A673 (cell line): ENCODE data around the gene RGS3. TPM values are rescaled to one million over a fixed set of nuclear protein-coding genes. Genes with fewer than 3 reads are reported as not detected.

Experiments used
- BruUV-seq: library from RNA; stranded (reverse); fragments of 400-500 nt; replicated peaks from 2 replicates; lab custom pipeline; 2021; lab: Mats Ljungman, UMichigan
- CTCF ChIA-PET: fragments of 300-600 bp; sonication (Branson Sonifier 250); formaldehyde crosslinking; loops from one replicate; lab custom pipeline; 2022; ENCODE audit warnings: antibody characterized with exemption; lab: Charles Lee
- POLR2A ChIA-PET: fragments of 300-600 bp; sonication (Branson Sonifier 250); formaldehyde crosslinking; loops from one replicate; lab custom pipeline; 2022; ENCODE audit warnings: antibody characterized with exemption; ENCODE audit not compliant: low non-redundant PET; lab: Charles Lee
- DNase-seq: peaks from one replicate; pipeline ENCODE4 v3.0.0-alpha.2; 2015; ENCODE audit warnings: low spot score
- H3K27ac ChIP-seq: fragments of 200-600 bp; sonication (generic); 2 replicates; pipeline ENCODE4 v1.5.1; 2016; ENCODE audit warnings: mixed run types, low read depth, mild to moderate bottlenecking, mixed read lengths, antibody characterized with exemption, low read length; ENCODE audit not compliant: poor library complexity, severe bottlenecking
- H3K27me3 ChIP-seq: fragments of 200-600 bp; sonication (generic); replicated peaks from 2 replicates; pipeline ENCODE4 v1.6.1; 2017; ENCODE audit warnings: mixed run types, low read depth, mild to moderate bottlenecking, mixed read lengths, antibody characterized with exemption, low read length; ENCODE audit not compliant: insufficient read depth, poor library complexity
- H3K36me3 ChIP-seq: fragments of 200-600 bp; sonication (generic); 2 replicates; pipeline ENCODE4 v1.6.1; 2016; ENCODE audit warnings: mixed run types, mild to moderate bottlenecking, mixed read lengths, antibody characterized with exemption, low read length; ENCODE audit not compliant: insufficient read depth, poor library complexity, severe bottlenecking
- H3K4me1 ChIP-seq: fragments of 200-600 bp; sonication (generic); 2 replicates; pipeline ENCODE4 v1.6.1; 2017; ENCODE audit warnings: mixed run types, mild to moderate bottlenecking, mixed read lengths, antibody characterized with exemption, low read length; ENCODE audit not compliant: insufficient read depth, poor library complexity, severe bottlenecking
- H3K4me3 ChIP-seq: fragments of 200-600 bp; sonication (generic); 2 replicates; pipeline ENCODE4 v1.5.1; 2016; ENCODE audit warnings: low read depth, mixed run types, mild to moderate bottlenecking, mixed read lengths, low read length; ENCODE audit not compliant: poor library complexity, severe bottlenecking
- H3K9me3 ChIP-seq: fragments of 200-600 bp; sonication (generic); 2 replicates; pipeline ENCODE4 v1.6.1; 2016; ENCODE audit warnings: mixed run types, low read depth, mild to moderate bottlenecking, mixed read lengths, antibody characterized with exemption, low read length; ENCODE audit not compliant: poor library complexity, severe bottlenecking
- CTCF ChIP-seq: fragments of 300-800, 200-600 bp; sonication (generic); conservative IDR thresholded peaks from 2 replicates; pipeline ENCODE4 v1.5.1; 2017; ENCODE audit warnings: low read depth, mild to moderate bottlenecking, antibody characterized with exemption, low read length, moderate library complexity, mixed read lengths
- EZH2 ChIP-seq: fragments of 200-600 bp; sonication (generic); IDR thresholded peaks from 2 replicates; pipeline ENCODE4 v1.6.1; 2017; ENCODE audit warnings: borderline replicate concordance, low read depth, mild to moderate bottlenecking, mixed read lengths, antibody characterized with exemption, low read length; ENCODE audit not compliant: poor library complexity, severe bottlenecking
- intact Hi-C: fragments of 100-400 bp; cut with micrococcal nuclease; formaldehyde crosslinking; loops from one replicate; pipeline ENCODE4 v1.10.0; 2022; ENCODE audit not compliant: unreplicated experiment
- total RNA-seq: library from RNA; stranded (reverse); gene quantifications from 2 replicates; pipeline ENCODE4 v1.2.3, GENCODE V29; 2021

The RGS3 gene
- total RNA-seq, 1 experiment from 2014 or later, result 19.2 TPM

- Histone ChIP-seq H3K27me3 (no peaks in the 10 kb centered on the region), H3K4me1 (peaks cover 8% of the 10 kb centered on the region), H3K9me3 (no peaks in the 10 kb centered on the region), H3K27ac (no peak overlapping the region), H3K36me3 (no peaks in the 10 kb centered on the region), H3K4me3 (no peak overlapping the region)
- CTCF ChIA-PET, result no interaction called here
- POLR2A ChIA-PET, result no interaction called here
- no TSS peak for BruUV-seq
- no peak for DNase-seq
- intact Hi-C loops, result no loop called here
- no peak for TF ChIP-seq CTCF
- no peak for TF ChIP-seq EZH2
Observed at GRCh38 chr9:113536483-113537228, 73.1 kb downstream of the RGS3 start.

DNA sequence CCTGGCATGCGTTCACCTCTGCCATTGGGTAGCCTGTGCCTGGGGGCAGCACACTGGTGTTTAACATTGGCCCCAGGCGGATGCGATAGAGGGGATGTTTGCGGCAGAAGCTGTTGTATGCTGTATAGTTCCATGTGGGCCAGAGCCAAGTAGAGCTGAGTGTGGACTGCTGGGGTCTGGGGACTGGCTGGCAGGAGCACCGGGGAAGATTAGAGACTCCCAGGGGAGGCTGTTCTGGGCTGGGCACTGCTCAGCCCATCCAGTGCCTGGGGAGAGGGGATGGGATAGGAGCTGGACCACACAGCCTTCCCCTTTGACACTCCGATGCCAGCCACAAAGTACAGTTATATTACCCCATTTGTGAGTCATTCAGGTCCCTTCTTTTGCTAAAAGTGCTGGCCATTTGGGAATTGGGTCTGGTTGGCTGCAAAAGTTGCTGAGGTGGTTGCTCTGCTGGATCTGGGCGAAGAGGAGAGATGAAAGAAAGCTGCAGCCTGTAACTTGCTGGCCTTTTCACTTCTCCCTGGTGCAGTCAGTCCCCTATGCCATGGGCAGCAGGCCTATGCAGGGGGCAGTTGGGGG lies 73.8 kb downstream of the RGS3 start:
- Histone ChIP-seq H3K9me3 (no peaks in the 10 kb centered on the region), H3K4me1 (peaks cover 8% of the 10 kb centered on the region), H3K4me3 (no peak overlapping the region), H3K36me3 (no peaks in the 10 kb centered on the region), H3K27me3 (no peaks in the 10 kb centered on the region), H3K27ac (no peak overlapping the region)
- DNase-seq, result no peak
- intact Hi-C loops, result no loop called here
- no TSS peak for BruUV-seq
- ChIA-PET POLR2A (no interaction called here), CTCF (no interaction called here)
- no peak for TF ChIP-seq EZH2
- TF ChIP-seq CTCF, result no peak

DNA sequence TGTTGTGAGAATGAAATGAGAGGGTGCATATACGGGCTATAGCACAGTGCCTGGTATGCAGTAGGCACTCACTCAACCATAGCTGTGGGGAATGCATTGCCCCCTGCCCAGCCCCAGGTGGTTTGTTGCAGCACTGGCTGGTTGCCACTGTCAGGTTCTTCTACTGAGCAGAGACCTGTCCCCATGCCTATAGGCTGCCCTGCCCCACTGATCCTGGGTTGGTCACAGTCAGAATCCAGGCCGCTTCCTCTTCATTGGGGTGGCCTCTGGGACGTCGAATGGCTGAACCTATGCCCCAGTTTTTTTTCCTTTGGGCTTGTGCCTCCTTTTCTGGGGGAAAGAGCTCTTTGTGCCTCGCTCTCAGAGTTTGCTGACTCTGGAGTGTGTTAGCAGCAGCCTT lies 74.6 kb downstream of the RGS3 start:
- intact Hi-C loops, result no loop called here
- no TSS peak for BruUV-seq
- H3K36me3 ChIP-seq, result no peaks in the 10 kb centered on the region
- ChIA-PET CTCF (no interaction called here), POLR2A (no interaction called here)
- no peak overlapping the region for H3K4me3 ChIP-seq
- H3K27me3 ChIP-seq, result no peaks in the 10 kb centered on the region
- H3K9me3 ChIP-seq, result no peaks in the 10 kb centered on the region
- H3K4me1 ChIP-seq, result peaks cover 8% of the 10 kb centered on the region
- H3K27ac ChIP-seq, result no peak overlapping the region
- no peak for DNase-seq
- no peak for TF ChIP-seq EZH2
